Astrocyte of the spinal cord (primary cell): ENCODE measurements around the gene SP140L.
"Not testable (repeated sequence)": the region's sequence is repeated elsewhere in the genome, so short reads cannot be mapped to it uniquely, and the experiment has no call there.

ENCODE experiments used
- DNase-seq: peaks from one replicate; pipeline ENCODE4 v3.0.0; 2011; ENCODE audit warnings: low read depth, low spot score
- H3K4me3 ChIP-seq: 2 replicates; pipeline ENCODE4 v1.5.1; 2011; ENCODE audit warnings: low read depth, mild to moderate bottlenecking, low read length, moderate library complexity
- CTCF ChIP-seq: IDR thresholded peaks from 2 replicates; pipeline ENCODE4 v1.5.1; 2012; ENCODE audit warnings: low read depth, mild to moderate bottlenecking, low read length, inconsistent platforms
- in situ Hi-C: cut with HindIII; loops from 2 replicates; pipeline ENCODE4 v1.10.0; 2017; ENCODE audit warnings: low sequenced_read_pairs

The SP140L gene

GRCh38 chr2:230326453-230327417 is at the start of gene SP140L:
Gene SP140L, plus strand, starts transcription at chr2:230327193. Its CDS starts 77 bp downstream, at chr2:230327270.
- H3K4me3 ChIP-seq: peak within 1 kb of the TSS; percentile 50

GRCh38 chr2:230282936-230283335 is 44.1 kb upstream of the SP140L start:
- DNase-seq: no peak
- H3K4me3 ChIP-seq: no peak overlapping the region
- in situ Hi-C loops: no loop called here
- no peak for TF ChIP-seq CTCF

More at GRCh38 chr2:230326453-230327417, at the start of gene SP140L:
- in situ Hi-C loops: no loop called here
- peak; percentile 85 for DNase-seq
- TF ChIP-seq CTCF: no peak

GRCh38 chr2:230286048-230286447 is 40.9 kb upstream of the SP140L start:
- TF ChIP-seq CTCF: no peak
- H3K4me3 ChIP-seq: no peak overlapping the region
- in situ Hi-C loops: no loop called here
- DNase-seq: no peak

GRCh38 chr2:230289311-230289710 is 37.7 kb upstream of the SP140L start:
- in situ Hi-C loops, H3K4me3 ChIP-seq: not testable (repeated sequence)
- DNase-seq: peak; percentile 24

GRCh38 chr2:230295192-230295591 is 31.8 kb upstream of the SP140L start:
- DNase-seq: no peak
- no peak for TF ChIP-seq CTCF
- H3K4me3 ChIP-seq: no peak overlapping the region
- in situ Hi-C loops: no loop called here

GRCh38 chr2:230296917-230297316 is 30.1 kb upstream of the SP140L start:
- DNase-seq: no peak
- no peak overlapping the region for H3K4me3 ChIP-seq
- in situ Hi-C loops: no loop called here
- no peak for TF ChIP-seq CTCF

- H3K4me3 ChIP-seq: no peak overlapping the region
- no peak for TF ChIP-seq CTCF
- in situ Hi-C loops: no loop called here
- no peak for DNase-seq
These were observed 27.4 kb upstream of the SP140L start for GRCh38 chr2:230299618-230300017.
